ENCODE data around the gene LRRC4C. TPM values are rescaled to one million over a fixed set of nuclear protein-coding genes. Genes with fewer than 3 reads are reported as not detected.

LRRC4C gene
- total RNA-seq, 1 donor from 2014 or later, result 0.41 TPM

DNA sequence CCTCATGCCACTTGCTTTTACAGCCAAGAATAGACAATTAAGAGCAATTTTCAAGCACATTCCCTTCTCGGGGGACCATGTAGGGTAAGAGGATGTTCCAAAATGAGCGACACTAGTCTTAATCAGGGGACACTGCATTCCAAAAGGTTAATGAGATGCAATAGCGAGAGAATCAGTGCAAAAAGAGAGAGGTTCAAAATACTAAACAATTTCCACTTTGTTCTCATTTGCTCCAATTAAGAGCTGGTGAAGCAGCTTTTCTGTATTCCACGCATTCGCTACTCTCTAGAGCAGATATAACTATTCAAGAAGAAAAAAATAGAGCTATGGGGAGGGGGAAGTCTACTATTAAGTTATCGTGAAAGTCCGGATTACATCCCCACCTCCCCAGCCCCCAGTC is 811 bp downstream of the LRRC4C start:
- H3K27ac ChIP-seq (replicated peaks), result no peak overlapping the region
- no peaks in the 10 kb centered on the region for H3K36me3 ChIP-seq
- peaks cover 59% of the 10 kb centered on the region for H3K27me3 ChIP-seq (ENCODE audit: low read depth)
- H3K9me3 ChIP-seq (replicated peaks), result peaks cover 8% of the 10 kb centered on the region
- H3K4me1 ChIP-seq, result no peaks in the 10 kb centered on the region
- no peak for TF ChIP-seq CTCF (IDR thresholded peaks at IDR 0.05; ENCODE audit: borderline replicate concordance)
- H3K4me3 ChIP-seq, result no peak overlapping the region
- DNase-seq, result no peak
- intact Hi-C loops (cut with micrococcal nuclease), result no loop called here

GRCh38 chr11:41458154-41458553 is 1.3 kb downstream of the LRRC4C start:
- H3K4me1 ChIP-seq, result no peaks in the 10 kb centered on the region
- H3K9me3 ChIP-seq (replicated peaks), result peaks cover 3% of the 10 kb centered on the region
- H3K36me3 ChIP-seq, result no peaks in the 10 kb centered on the region
- no peak overlapping the region for H3K27ac ChIP-seq (replicated peaks)
- H3K4me3 ChIP-seq, result no peak overlapping the region
- intact Hi-C loops (cut with micrococcal nuclease), result no loop called here
- TF ChIP-seq CTCF (IDR thresholded peaks at IDR 0.05; ENCODE audit: borderline replicate concordance), result no peak
- DNase-seq, result no peak
- peaks cover 59% of the 10 kb centered on the region for H3K27me3 ChIP-seq (ENCODE audit: low read depth)

DNA sequence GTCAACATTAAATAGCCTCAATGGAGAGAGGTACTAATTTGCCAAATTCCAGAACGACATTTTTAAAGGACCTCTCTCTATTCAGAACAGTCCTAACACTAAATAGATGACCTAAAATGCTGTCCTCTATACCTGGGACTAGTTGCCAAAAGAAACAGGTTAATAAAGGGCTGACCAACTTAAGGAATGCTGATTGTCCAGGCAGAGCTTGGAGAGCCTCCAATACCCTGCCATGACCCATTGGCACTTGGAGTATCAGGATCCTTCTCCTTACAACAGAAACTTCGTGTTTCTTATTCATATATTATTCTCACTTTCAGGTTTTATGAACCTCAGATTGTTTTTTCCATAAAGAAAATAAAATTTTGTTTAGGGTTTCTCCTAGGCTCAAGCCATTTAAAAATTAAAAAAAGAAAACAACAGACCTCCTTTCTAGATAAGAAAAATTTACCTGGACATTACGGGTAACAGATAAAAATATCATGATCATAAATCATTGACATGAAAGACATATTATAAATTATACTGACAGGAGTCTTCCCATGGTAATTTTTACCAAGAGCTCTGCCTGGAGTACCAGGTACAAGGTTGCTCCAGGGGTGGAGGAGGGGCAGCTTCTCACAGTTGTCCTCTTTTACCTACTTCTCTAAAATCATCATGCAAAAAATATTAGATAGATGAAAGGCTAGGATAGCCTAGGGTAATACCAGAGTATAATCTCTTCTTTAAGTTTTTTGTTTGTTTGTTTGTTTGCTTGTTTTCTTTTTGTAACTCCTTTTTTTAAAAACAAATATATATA is 2.0 kb downstream of the LRRC4C start:
- no peaks in the 10 kb centered on the region for H3K36me3 ChIP-seq
- H3K9me3 ChIP-seq (replicated peaks), result no peaks in the 10 kb centered on the region
- intact Hi-C loops (cut with micrococcal nuclease), result no loop called here
- H3K27ac ChIP-seq (replicated peaks), result no peak overlapping the region
- H3K4me1 ChIP-seq, result no peaks in the 10 kb centered on the region
- no peak for TF ChIP-seq CTCF (IDR thresholded peaks at IDR 0.05; ENCODE audit: borderline replicate concordance)
- no peak for DNase-seq
- H3K27me3 ChIP-seq (ENCODE audit: low read depth), result peaks cover 59% of the 10 kb centered on the region
- H3K4me3 ChIP-seq, result no peak overlapping the region

DNA sequence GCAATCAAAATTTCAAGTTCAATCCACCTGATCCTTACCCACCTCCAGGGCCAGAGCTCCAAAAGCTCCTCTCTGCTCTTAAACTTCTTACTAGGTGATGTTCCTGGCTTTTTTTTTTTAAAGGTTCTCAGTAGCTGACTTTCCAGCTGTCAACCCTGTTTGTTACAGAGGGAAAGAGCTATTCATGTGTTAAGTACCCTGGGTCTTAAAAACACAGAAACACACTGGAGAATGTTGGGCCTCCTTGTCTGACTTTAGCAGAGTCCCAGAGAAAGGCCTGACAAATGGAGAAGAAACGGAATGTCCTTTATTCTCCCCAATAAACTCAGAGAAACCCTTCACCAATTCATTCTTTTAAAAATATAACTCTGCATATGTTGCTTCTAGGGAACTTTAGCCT is 3.2 kb downstream of the LRRC4C start:
- TF ChIP-seq CTCF (IDR thresholded peaks at IDR 0.05; ENCODE audit: borderline replicate concordance), result no peak
- H3K27ac ChIP-seq (replicated peaks), result no peak overlapping the region
- H3K4me1 ChIP-seq, result no peaks in the 10 kb centered on the region
- intact Hi-C loops (cut with micrococcal nuclease), result no loop called here
- no peaks in the 10 kb centered on the region for H3K36me3 ChIP-seq
- DNase-seq, result no peak
- H3K4me3 ChIP-seq, result no peak overlapping the region
- H3K27me3 ChIP-seq (ENCODE audit: low read depth), result peaks cover 59% of the 10 kb centered on the region
- no peaks in the 10 kb centered on the region for H3K9me3 ChIP-seq (replicated peaks)

- intact Hi-C loops (cut with micrococcal nuclease), result no loop called here
- Histone ChIP-seq H3K9me3 (replicated peaks) (no peaks in the 10 kb centered on the region), H3K27me3 (ENCODE audit: low read depth) (peaks cover 8% of the 10 kb centered on the region), H3K36me3 (no peaks in the 10 kb centered on the region), H3K4me1 (no peaks in the 10 kb centered on the region), H3K4me3 (no peak overlapping the region), H3K27ac (replicated peaks) (no peak overlapping the region)
- no peak for TF ChIP-seq CTCF (IDR thresholded peaks at IDR 0.05; ENCODE audit: borderline replicate concordance)
- no peak for DNase-seq
Observed at GRCh38 chr11:41451011-41451410, 8.4 kb downstream of the LRRC4C start.

Data from left ventricle myocardium inferior (tissue), 1 donor.